ENCODE results near the gene VPS8.
A peak's percentile ranks its signal among the peaks of the same experiment; 100 is the strongest.

VPS8 gene

DNA sequence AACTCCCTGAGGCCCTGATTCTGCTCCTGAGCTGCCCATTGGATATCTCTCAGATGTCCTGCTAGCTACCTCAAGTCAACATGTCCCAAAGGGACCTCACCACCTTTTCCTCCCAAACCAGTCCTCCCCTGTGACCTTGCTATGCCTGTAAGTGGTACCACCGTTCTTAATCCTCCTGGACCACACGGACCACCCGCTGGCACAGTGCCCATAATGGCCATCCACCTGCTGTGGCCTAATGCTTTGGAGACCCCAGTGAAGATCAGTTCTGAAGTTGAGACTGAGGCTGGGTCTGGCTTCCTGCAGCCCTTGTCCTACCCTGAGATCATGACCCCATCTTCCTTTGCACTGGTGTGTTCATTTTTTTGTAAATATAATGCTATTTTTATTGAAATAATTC, 15.0 kb upstream of the VPS8 start:
- Mint-ChIP-seq H3K4me3 (no peak overlapping the region), H3K4me1 (ENCODE audit: low read depth) (no peaks in the 10 kb centered on the region), H3K9me3 (no peaks in the 10 kb centered on the region), H3K27me3 (peaks cover 23% of the 10 kb centered on the region), H3K27ac (no peak overlapping the region), H3K36me3 (ENCODE audit: low read depth) (no peaks in the 10 kb centered on the region)
- no peak for DNase-seq

DNA sequence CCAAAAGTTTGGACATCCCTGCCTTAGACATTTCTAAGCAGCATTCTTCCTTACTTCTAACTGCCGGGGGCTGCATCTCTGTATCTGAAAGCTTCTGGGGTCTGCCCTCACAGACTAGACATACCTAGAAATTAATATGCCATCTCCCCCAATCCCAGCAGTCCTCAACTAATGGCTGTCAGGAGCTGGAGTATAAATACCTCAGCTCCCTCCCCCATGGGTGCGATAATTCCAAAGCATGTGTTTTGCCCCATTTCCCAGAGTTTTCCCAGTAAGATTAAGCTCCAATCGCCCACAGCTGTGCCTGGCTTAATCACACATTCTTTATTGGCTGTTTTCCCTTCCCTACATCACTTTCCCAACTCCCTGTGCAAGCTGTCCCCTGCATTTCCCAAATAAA, 13.8 kb upstream of the VPS8 start:
- H3K27me3 Mint-ChIP-seq = peaks cover 23% of the 10 kb centered on the region

GRCh38 chr3:184800349-184800930, 11.5 kb upstream of the VPS8 start:
- Mint-ChIP-seq H3K4me3 (no peak overlapping the region), H3K4me1 (ENCODE audit: low read depth) (no peaks in the 10 kb centered on the region), H3K9me3 (no peaks in the 10 kb centered on the region), H3K27ac (no peak overlapping the region), H3K36me3 (ENCODE audit: low read depth) (no peaks in the 10 kb centered on the region), H3K27me3 (peaks cover 23% of the 10 kb centered on the region)
- DNase-seq = no peak

More for the DNA sequence above, 13.8 kb upstream of the VPS8 start:
- H3K9me3 Mint-ChIP-seq = no peaks in the 10 kb centered on the region
- H3K36me3 Mint-ChIP-seq (ENCODE audit: low read depth) = no peaks in the 10 kb centered on the region
- no peak for DNase-seq
- no peak overlapping the region for H3K4me3 Mint-ChIP-seq
- no peaks in the 10 kb centered on the region for H3K4me1 Mint-ChIP-seq (ENCODE audit: low read depth)
- no peak overlapping the region for H3K27ac Mint-ChIP-seq

DNA sequence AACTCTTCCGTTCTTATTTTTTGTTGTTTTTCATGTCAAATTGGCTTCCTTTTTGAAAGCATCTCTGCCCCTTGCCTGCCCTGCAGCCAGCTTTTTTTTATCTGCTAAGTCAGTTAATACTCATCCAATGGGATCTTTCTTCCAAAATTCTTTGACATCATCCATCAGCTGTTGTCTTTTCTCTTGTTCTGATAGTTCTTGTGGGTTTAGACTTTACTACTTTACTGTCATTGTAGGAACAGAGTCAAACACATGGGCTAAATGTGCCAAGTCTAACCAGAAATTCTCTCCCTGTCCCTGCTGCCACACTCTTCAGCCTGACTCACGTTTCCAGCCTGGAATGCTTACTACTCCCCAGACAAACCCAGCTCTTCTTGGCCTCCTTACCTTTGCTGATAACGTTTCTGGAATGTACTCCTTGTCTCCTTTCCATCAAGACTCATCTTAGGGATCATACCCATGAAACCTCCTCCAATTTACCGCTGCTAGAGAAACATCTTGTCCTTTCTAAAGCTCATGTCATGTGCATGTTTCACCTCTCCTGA, 10.7 kb upstream of the VPS8 start:
- Mint-ChIP-seq H3K36me3 (ENCODE audit: low read depth) (no peaks in the 10 kb centered on the region), H3K9me3 (no peaks in the 10 kb centered on the region), H3K4me1 (ENCODE audit: low read depth) (no peaks in the 10 kb centered on the region), H3K27me3 (peaks cover 23% of the 10 kb centered on the region), H3K27ac (no peak overlapping the region), H3K4me3 (no peak overlapping the region)
- DNase-seq = no peak

DNA sequence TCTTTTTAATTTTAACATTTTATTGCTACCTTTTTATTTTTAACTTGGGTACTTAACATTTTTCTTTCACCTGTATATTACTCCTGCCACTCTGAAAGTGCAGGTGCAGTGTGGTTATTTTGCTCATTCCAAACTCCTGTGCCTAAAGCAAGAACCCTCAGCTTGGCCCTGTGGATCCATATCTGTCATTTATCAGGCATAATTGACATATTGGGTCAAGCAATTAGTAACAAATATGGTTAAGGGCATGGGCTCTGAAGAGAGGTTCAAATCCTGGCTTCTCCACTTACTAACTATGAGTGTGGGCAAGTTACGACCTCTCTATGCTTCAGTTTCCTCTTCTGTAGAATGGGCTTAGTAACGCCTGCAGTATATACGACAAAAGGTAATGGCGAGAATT, 9.8 kb upstream of the VPS8 start:
- H3K27me3 Mint-ChIP-seq = peaks cover 26% of the 10 kb centered on the region
- no peaks in the 10 kb centered on the region for H3K4me1 Mint-ChIP-seq (ENCODE audit: low read depth)
- H3K27ac Mint-ChIP-seq = no peak overlapping the region

DNA sequence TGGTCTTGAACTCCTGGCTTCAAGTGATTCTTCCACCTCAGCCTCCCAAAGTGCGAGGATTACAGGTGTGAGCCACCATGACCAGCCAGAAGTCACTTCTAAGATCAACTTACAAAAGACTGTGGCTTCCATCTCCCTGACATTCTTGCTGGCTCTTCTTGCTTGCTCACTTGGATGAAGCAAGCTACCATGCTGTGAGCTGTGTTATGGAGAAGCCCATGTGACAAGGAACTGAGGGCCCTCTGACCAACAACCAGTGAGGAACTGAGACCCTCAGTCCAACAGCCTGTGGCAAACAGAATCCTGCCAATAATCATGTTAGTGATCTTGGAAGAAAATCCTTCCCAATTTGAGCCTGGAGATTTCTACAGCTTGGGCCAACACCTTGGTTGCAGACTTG, 7.2 kb upstream of the VPS8 start:
- H3K27me3 Mint-ChIP-seq = peaks cover 15% of the 10 kb centered on the region
- DNase-seq = no peak
- no peak overlapping the region for H3K27ac Mint-ChIP-seq
- H3K36me3 Mint-ChIP-seq (ENCODE audit: low read depth) = no peaks in the 10 kb centered on the region
- no peak overlapping the region for H3K4me3 Mint-ChIP-seq
- no peaks in the 10 kb centered on the region for H3K9me3 Mint-ChIP-seq
- peaks cover 2% of the 10 kb centered on the region for H3K4me1 Mint-ChIP-seq (ENCODE audit: low read depth)

More for the DNA sequence above, 9.8 kb upstream of the VPS8 start:
- Mint-ChIP-seq H3K9me3 (no peaks in the 10 kb centered on the region), H3K36me3 (ENCODE audit: low read depth) (no peaks in the 10 kb centered on the region), H3K4me3 (no peak overlapping the region)
- DNase-seq = no peak

- peaks cover 12% of the 10 kb centered on the region for H3K27me3 Mint-ChIP-seq
- no peaks in the 10 kb centered on the region for H3K9me3 Mint-ChIP-seq
- no peaks in the 10 kb centered on the region for H3K36me3 Mint-ChIP-seq (ENCODE audit: low read depth)
- no peak overlapping the region for H3K4me3 Mint-ChIP-seq
- no peak overlapping the region for H3K27ac Mint-ChIP-seq
- peaks cover 4% of the 10 kb centered on the region for H3K4me1 Mint-ChIP-seq (ENCODE audit: low read depth)
- no peak for DNase-seq
These were observed 6.5 kb upstream of the VPS8 start for GRCh38 chr3:184805351-184806038.

DNA sequence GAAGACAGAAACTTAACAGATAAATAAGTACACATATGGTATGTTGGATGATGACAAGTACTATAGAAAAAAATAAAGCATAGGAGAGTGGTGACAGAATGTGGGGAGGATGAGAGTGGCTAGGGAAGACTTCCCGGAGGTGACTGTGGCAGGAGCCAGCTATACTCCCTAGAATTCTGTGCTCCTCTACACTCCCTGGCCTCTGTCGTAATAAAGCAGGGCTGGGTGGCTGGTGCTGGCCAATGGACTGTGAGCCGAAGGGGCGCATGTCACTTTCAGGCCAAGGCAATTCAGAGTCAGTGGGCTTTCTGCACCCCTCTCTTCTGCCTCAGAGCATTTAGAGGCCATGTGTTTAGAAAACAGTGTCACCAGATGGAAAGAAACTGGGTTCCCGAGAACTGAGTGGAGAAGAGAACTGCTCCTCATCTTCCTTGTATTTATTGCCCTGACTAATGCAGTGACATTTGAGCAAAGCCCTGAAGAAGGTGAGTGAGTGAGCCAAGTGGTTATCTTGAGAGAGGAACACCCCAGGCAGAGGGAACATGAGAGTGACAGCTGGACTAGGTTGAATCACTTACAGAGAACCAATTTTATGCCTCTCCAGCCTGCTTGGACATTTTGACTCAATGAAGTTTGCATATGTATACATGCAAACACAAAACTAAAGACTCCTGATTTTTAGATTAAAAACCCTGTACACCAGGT, 5.2 kb upstream of the VPS8 start:
- Mint-ChIP-seq H3K36me3 (ENCODE audit: low read depth) (no peaks in the 10 kb centered on the region), H3K9me3 (no peaks in the 10 kb centered on the region), H3K27ac (no peak overlapping the region), H3K4me3 (no peak overlapping the region), H3K4me1 (ENCODE audit: low read depth) (peaks cover 13% of the 10 kb centered on the region), H3K27me3 (peaks cover 3% of the 10 kb centered on the region)
- no peak for DNase-seq

DNA sequence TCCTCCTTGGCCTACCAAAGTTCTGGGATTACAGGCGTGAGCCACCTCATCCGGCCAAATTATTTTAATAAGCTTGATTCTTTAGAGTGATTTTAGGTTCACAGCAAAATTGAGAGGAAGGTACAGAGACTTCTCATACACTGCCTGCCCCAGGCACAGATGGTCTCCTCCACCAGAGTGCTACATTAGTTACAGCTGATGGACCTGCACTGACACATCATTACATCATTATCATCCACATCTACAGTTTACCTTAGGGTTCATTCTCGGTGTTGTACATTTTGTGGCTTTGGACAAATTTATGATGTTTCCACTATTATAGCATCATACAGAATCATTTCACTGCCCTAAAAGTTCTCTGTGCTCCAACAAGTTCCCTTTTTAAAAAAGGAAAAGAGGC, 4.4 kb upstream of the VPS8 start:
- Mint-ChIP-seq H3K27ac (no peak overlapping the region), H3K36me3 (ENCODE audit: low read depth) (peaks cover 7% of the 10 kb centered on the region), H3K9me3 (no peaks in the 10 kb centered on the region), H3K4me3 (no peak overlapping the region), H3K27me3 (peaks cover 3% of the 10 kb centered on the region), H3K4me1 (ENCODE audit: low read depth) (peaks cover 17% of the 10 kb centered on the region)
- DNase-seq = no peak

- H3K36me3 Mint-ChIP-seq (ENCODE audit: low read depth) = peaks cover 7% of the 10 kb centered on the region
- DNase-seq = no peak
- peaks cover 21% of the 10 kb centered on the region for H3K4me1 Mint-ChIP-seq (ENCODE audit: low read depth)
- H3K9me3 Mint-ChIP-seq = no peaks in the 10 kb centered on the region
- H3K27me3 Mint-ChIP-seq = peaks cover 3% of the 10 kb centered on the region
- no peak overlapping the region for H3K27ac Mint-ChIP-seq
- no peak overlapping the region for H3K4me3 Mint-ChIP-seq
These were observed 3.9 kb upstream of the VPS8 start for GRCh38 chr3:184808021-184808420.

DNA sequence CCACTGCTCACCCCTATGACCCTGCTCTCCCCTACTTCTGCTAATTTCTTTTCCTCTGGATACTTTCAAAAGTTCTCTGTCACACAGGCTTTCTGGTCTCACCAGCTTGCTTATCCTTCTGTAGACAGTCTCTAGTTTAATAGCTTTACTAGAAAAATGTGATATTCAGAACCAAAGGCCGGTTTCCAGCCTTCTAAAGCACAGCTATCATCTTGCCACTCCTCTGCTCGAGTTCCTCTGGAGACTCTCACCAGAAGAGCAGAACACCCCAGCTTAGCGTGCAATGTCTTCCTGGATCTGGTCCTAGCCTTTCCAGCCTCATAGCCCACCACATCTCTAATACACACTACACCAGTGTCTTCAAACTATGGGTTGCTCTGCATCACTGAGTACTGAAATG, 1.8 kb upstream of the VPS8 start:
- Mint-ChIP-seq H3K4me3 (no peak overlapping the region), H3K4me1 (ENCODE audit: low read depth) (peaks cover 37% of the 10 kb centered on the region), H3K27ac (no peak overlapping the region), H3K36me3 (ENCODE audit: low read depth) (peaks cover 7% of the 10 kb centered on the region), H3K27me3 (peaks cover 3% of the 10 kb centered on the region), H3K9me3 (no peaks in the 10 kb centered on the region)
- no peak for DNase-seq

GRCh38 chr3:184811034-184811433, 932 bp upstream of the VPS8 start:
- Mint-ChIP-seq H3K4me1 (ENCODE audit: low read depth) (peaks cover 46% of the 10 kb centered on the region), H3K9me3 (no peaks in the 10 kb centered on the region), H3K4me3 (peak overlapping the region; percentile 97), H3K27ac (peak overlapping the region; percentile 83), H3K27me3 (peaks cover 3% of the 10 kb centered on the region), H3K36me3 (ENCODE audit: low read depth) (peaks cover 10% of the 10 kb centered on the region)
- DNase-seq = no peak

DNA sequence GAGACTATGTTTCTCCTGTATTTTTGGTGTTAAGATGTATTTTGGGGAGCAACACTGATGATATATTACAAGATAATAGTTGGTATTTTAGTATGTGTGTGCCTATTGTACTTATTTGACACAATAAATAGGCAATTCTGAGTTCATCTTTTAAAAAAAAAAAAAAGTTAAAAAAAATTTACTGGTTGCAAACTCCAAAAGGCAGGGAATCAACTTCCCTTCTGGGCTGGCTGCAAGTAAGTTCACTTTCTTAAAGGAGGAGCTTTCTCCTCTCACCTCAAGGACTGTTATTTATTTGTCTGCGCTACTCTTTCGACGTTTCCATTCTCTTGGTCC, 335 bp upstream of the VPS8 start:
- Mint-ChIP-seq H3K9me3 (no peaks in the 10 kb centered on the region), H3K36me3 (ENCODE audit: low read depth) (peaks cover 16% of the 10 kb centered on the region), H3K27ac (peak overlapping the region; percentile 98), H3K4me1 (ENCODE audit: low read depth) (peaks cover 52% of the 10 kb centered on the region), H3K27me3 (peaks cover 1% of the 10 kb centered on the region), H3K4me3 (peak overlapping the region; percentile 97)
- no peak for DNase-seq

- H3K4me3 Mint-ChIP-seq = peak overlapping the region; percentile 97
- no peaks in the 10 kb centered on the region for H3K27me3 Mint-ChIP-seq
- peaks cover 59% of the 10 kb centered on the region for H3K4me1 Mint-ChIP-seq (ENCODE audit: low read depth)
- H3K9me3 Mint-ChIP-seq = no peaks in the 10 kb centered on the region
- H3K27ac Mint-ChIP-seq = peak overlapping the region; percentile 98
- peaks cover 20% of the 10 kb centered on the region for H3K36me3 Mint-ChIP-seq (ENCODE audit: low read depth)
- peak; percentile 47 for DNase-seq
These were observed 686 bp downstream of the VPS8 start for GRCh38 chr3:184812662-184813042.

GRCh38 chr3:184813357-184813756, 1.4 kb downstream of the VPS8 start:
- no peak for DNase-seq
- H3K4me3 Mint-ChIP-seq = peak overlapping the region; percentile 97
- no peak overlapping the region for H3K27ac Mint-ChIP-seq
- no peaks in the 10 kb centered on the region for H3K9me3 Mint-ChIP-seq
- peaks cover 20% of the 10 kb centered on the region for H3K36me3 Mint-ChIP-seq (ENCODE audit: low read depth)
- peaks cover 62% of the 10 kb centered on the region for H3K4me1 Mint-ChIP-seq (ENCODE audit: low read depth)
- no peaks in the 10 kb centered on the region for H3K27me3 Mint-ChIP-seq
